Esophagus squamous epithelium (tissue), 4 donors: ENCODE data around the gene PTOV1.

Experiments
- POLR2A ChIP-seq, 4 donors: fragments of 450-650 bp; IDR thresholded peaks; one replicate each; pipeline ENCODE4 v1.6.1; 2017; ENCODE audit warnings: antibody characterized with exemption in 4 of 4, mild to moderate bottlenecking in 4 of 4, moderate library complexity in 3 of 4
- TF ChIP-seq, protein P1 (sequence below), 6 experiments: fragments of 450-650 bp in 4 of 6; fragments of 200-600 bp in 2 of 6; sonication (generic) in 2 of 6; IDR thresholded peaks; one replicate each; pipeline ENCODE4 v1.5.1; 2016 to 2019; ENCODE audit warnings: antibody characterized with exemption in 6 of 6, mild to moderate bottlenecking in 4 of 6, moderate library complexity in 4 of 6

DNA sequence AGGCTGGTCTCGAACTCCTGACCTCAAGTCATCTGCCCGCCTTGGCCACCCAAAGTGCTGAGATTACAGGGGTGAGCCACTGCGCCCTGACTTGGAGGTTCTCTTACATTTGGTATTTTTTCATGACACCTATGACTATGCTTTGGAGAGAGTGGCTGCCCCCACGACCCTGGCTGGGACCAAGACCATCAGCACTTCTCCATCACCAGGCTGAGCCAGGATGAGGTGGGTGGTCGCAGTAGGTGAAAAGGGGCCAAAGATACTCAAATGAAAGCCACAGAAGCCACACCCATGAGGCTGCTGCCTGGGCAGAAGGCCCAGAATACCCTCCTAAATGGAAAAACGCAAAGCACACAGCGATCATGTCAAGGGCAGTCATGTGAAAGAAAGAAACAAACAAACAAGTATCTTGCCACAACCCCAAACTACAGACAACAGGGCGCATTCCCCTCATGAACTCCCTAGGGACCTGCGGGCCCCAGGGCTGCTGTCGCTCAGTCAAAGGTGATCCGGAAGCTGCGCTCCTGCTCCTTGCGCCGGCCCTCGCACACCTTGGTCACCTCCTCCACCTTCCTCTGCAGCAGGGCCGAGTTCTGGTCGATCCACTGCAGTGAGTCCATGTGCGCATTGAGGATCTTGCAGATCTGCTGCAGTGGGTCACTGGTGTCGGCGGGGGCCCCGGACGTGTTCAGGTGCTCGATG is 56.9 kb downstream of the PTOV1 start:
- TF ChIP-seq, protein P1, sequence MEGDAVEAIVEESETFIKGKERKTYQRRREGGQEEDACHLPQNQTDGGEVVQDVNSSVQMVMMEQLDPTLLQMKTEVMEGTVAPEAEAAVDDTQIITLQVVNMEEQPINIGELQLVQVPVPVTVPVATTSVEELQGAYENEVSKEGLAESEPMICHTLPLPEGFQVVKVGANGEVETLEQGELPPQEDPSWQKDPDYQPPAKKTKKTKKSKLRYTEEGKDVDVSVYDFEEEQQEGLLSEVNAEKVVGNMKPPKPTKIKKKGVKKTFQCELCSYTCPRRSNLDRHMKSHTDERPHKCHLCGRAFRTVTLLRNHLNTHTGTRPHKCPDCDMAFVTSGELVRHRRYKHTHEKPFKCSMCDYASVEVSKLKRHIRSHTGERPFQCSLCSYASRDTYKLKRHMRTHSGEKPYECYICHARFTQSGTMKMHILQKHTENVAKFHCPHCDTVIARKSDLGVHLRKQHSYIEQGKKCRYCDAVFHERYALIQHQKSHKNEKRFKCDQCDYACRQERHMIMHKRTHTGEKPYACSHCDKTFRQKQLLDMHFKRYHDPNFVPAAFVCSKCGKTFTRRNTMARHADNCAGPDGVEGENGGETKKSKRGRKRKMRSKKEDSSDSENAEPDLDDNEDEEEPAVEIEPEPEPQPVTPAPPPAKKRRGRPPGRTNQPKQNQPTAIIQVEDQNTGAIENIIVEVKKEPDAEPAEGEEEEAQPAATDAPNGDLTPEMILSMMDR (IDR thresholded peaks at IDR 0.05) = no peak
- no peak for TF ChIP-seq POLR2A (IDR thresholded peaks at IDR 0.05)
